H1 (cell line): ENCODE data around the gene RAB44. TPM values are rescaled to one million over a fixed set of nuclear protein-coding genes. Genes with fewer than 3 reads are reported as not detected.

Experiments
- CTCF ChIA-PET: fragments of 300-600 bp; sonication (Branson Sonifier 250); formaldehyde crosslinking; loops from one replicate; lab custom pipeline; 2021; ENCODE audit not compliant: partially characterized antibody; lab: Charles Lee
- POLR2A ChIA-PET: fragments of 300-600 bp; sonication (Branson Sonifier 250); formaldehyde crosslinking; loops from one replicate; lab custom pipeline; 2021; ENCODE audit warnings: inconsistent platforms; ENCODE audit not compliant: partially characterized antibody; lab: Charles Lee
- DNase-seq, 2 experiments: peaks; one replicate each; pipeline versions ENCODE4 v3.0.0 to v3.0.0-alpha.2; 2010 to 2022; ENCODE audit warnings: low spot score in 2 of 2, low read depth in 1 of 2, mixed read lengths in 1 of 2
- FAIRE-seq: peaks from 2 replicates; lab custom pipeline; 2011; peaks lifted over from hg19 to GRCh38; lab: Jason Lieb, UNC
- H2AFZ ChIP-seq: 2 replicates; pipeline ENCODE4 v1.8.1; 2012; ENCODE audit warnings: low read length, inconsistent platforms
- H2AK5ac ChIP-seq: 2 replicates; pipeline ENCODE4 v1.6.1; 2013; ENCODE audit warnings: low read depth, low read length
- H2BK120ac ChIP-seq: replicated peaks from 2 replicates; pipeline ENCODE3; 2013; ENCODE audit warnings: low read depth, low read length, inconsistent platforms
- H2BK12ac ChIP-seq: 2 replicates; pipeline ENCODE4 v1.6.1; 2013; ENCODE audit warnings: low read depth, low read length
- H2BK15ac ChIP-seq: 2 replicates; pipeline ENCODE4 v1.6.1; 2013; ENCODE audit warnings: low read length
- H2BK20ac ChIP-seq: 2 replicates; pipeline ENCODE4 v1.6.1; 2013; ENCODE audit warnings: low read length
- H2BK5ac ChIP-seq: 2 replicates; pipeline ENCODE4 v1.6.1; 2013; ENCODE audit warnings: low read depth, low read length
- H3K14ac ChIP-seq: 2 replicates; pipeline ENCODE4 v1.6.1; 2013; ENCODE audit warnings: inconsistent platforms; ENCODE audit not compliant: insufficient read length
- H3K18ac ChIP-seq: 2 replicates; pipeline ENCODE4 v1.6.1; 2013; ENCODE audit warnings: low read length; ENCODE audit errors: extremely low read depth
- H3K23ac ChIP-seq: 2 replicates; pipeline ENCODE4 v1.6.1; 2013; ENCODE audit warnings: inconsistent platforms; ENCODE audit not compliant: insufficient read length
- H3K23me2 ChIP-seq: 2 replicates; pipeline ENCODE4 v1.6.1; 2013; ENCODE audit warnings: low read depth, low read length
- H3K27ac ChIP-seq: 2 replicates; pipeline ENCODE4 v1.6.1; 2011; ENCODE audit warnings: low read depth, low read length, inconsistent platforms
- H3K27me3 ChIP-seq, 4 experiments: replicated peaks in 1 of 4; 1 replicate in 1 of 4; 2 replicates in 3 of 4; pipeline versions ENCODE4 v1.6.1 to v1.8.1; 2011 to 2013; ENCODE audit warnings: low read length in 3 of 4, mild to moderate bottlenecking in 3 of 4, inconsistent platforms in 2 of 4, mixed read lengths in 2 of 4, moderate library complexity in 1 of 4; ENCODE audit not compliant: control insufficient read depth in 3 of 4, insufficient read depth in 3 of 4; ENCODE audit errors: extremely low read depth in 1 of 4
- H3K36me3 ChIP-seq, 4 experiments: 2 replicates each; pipeline versions ENCODE4 v1.6.1 to v1.8.1; 2011 to 2013; ENCODE audit warnings: mild to moderate bottlenecking in 4 of 4, low read length in 3 of 4, moderate library complexity in 2 of 4, control low read depth in 1 of 4, inconsistent platforms in 1 of 4; ENCODE audit not compliant: insufficient read depth in 4 of 4, control insufficient read depth in 2 of 4
- H3K4ac ChIP-seq: replicated peaks from 2 replicates; pipeline ENCODE3; 2013; ENCODE audit warnings: low read length, low read depth, mixed read lengths, inconsistent platforms; ENCODE audit not compliant: insufficient read length
- H3K4me1 ChIP-seq, 4 experiments: replicated peaks in 1 of 4; 1 replicate in 1 of 4; 2 replicates in 3 of 4; pipeline versions ENCODE4 v1.6.1 to v1.8.1; 2011 to 2013; ENCODE audit warnings: low read length in 3 of 4, inconsistent platforms in 2 of 4, mixed read lengths in 1 of 4; ENCODE audit not compliant: insufficient read depth in 4 of 4, control insufficient read depth in 3 of 4
- H3K4me2 ChIP-seq, 2 experiments: 2 replicates each; pipeline versions ENCODE4 v1.6.1 to v1.8.1; 2011 to 2013; ENCODE audit warnings: low read depth in 2 of 2, low read length in 2 of 2, control low read depth in 1 of 2, inconsistent platforms in 1 of 2, mild to moderate bottlenecking in 1 of 2; ENCODE audit not compliant: insufficient read depth in 1 of 2
- H3K4me3 ChIP-seq, 4 experiments: fragments of 200-600, 300-600 bp in 1 of 4; sonication (generic), shearing (Covaris generic), sonication (Bioruptor Twin) in 1 of 4; 2 replicates each; pipeline versions ENCODE4 v1.5.1 to v1.8.1; 2011 to 2016; ENCODE audit warnings: low read length in 4 of 4, low read depth in 3 of 4, control low read depth in 2 of 4, inconsistent platforms in 2 of 4, mild to moderate bottlenecking in 2 of 4, mixed read lengths in 1 of 4, moderate library complexity in 1 of 4; ENCODE audit not compliant: insufficient read depth in 2 of 4; ENCODE audit errors: extremely low read depth in 1 of 4
- H3K56ac ChIP-seq: replicated peaks from 2 replicates; pipeline ENCODE3; 2013; ENCODE audit warnings: low read depth, mild to moderate bottlenecking, mixed read lengths, low read length, inconsistent platforms; ENCODE audit not compliant: insufficient read length
- H3K79me1 ChIP-seq: 2 replicates; pipeline ENCODE4 v1.6.1; 2013; ENCODE audit warnings: low read depth, low read length, control low read depth
- H3K79me2 ChIP-seq, 2 experiments: 2 replicates each; pipeline versions ENCODE4 v1.6.1 to v1.8.1; 2012 to 2013; ENCODE audit warnings: low read length in 2 of 2, mild to moderate bottlenecking in 2 of 2, inconsistent platforms in 1 of 2; ENCODE audit not compliant: insufficient read depth in 2 of 2, control insufficient read depth in 1 of 2
- H3K9ac ChIP-seq, 4 experiments: replicated peaks in 1 of 4; 1 replicate in 1 of 4; 2 replicates in 3 of 4; pipeline versions ENCODE4 v1.6.1 to v1.8.1; 2011 to 2013; ENCODE audit warnings: low read depth in 3 of 4, low read length in 3 of 4, control low read depth in 2 of 4, mild to moderate bottlenecking in 2 of 4, moderate library complexity in 2 of 4, inconsistent platforms in 1 of 4; ENCODE audit errors: extremely low read depth in 1 of 4
- H3K9me3 ChIP-seq, 2 experiments: 2 replicates each; pipeline versions ENCODE4 v1.6.1 to v1.8.1; 2012 to 2013; ENCODE audit warnings: mild to moderate bottlenecking in 2 of 2, moderate library complexity in 2 of 2, control low read depth in 1 of 2, inconsistent platforms in 1 of 2, low read depth in 1 of 2, low read length in 1 of 2, mixed read lengths in 1 of 2; ENCODE audit not compliant: insufficient read depth in 2 of 2
- H4K20me1 ChIP-seq, 2 experiments: replicated peaks in 1 of 2; 2 replicates each; pipeline versions ENCODE3 to v1.8.1; 2011 to 2013; ENCODE audit warnings: inconsistent platforms in 2 of 2, low read length in 2 of 2, mild to moderate bottlenecking in 1 of 2; ENCODE audit not compliant: insufficient read depth in 2 of 2, control insufficient read depth in 1 of 2
- H4K5ac ChIP-seq: 2 replicates; pipeline ENCODE4 v1.6.1; 2013; ENCODE audit warnings: low read length, low read depth, mixed read lengths, inconsistent platforms; ENCODE audit not compliant: insufficient read length
- H4K8ac ChIP-seq: 2 replicates; pipeline ENCODE4 v1.8.0; 2013; ENCODE audit warnings: mild to moderate bottlenecking, moderate library complexity, low read length, inconsistent platforms; ENCODE audit not compliant: insufficient read depth; ENCODE audit errors: extremely low read depth
- H4K91ac ChIP-seq: replicated peaks from 2 replicates; pipeline ENCODE3; 2013; ENCODE audit warnings: low read length, mixed read lengths, inconsistent platforms; ENCODE audit not compliant: insufficient read length
- BACH1 ChIP-seq: IDR thresholded peaks from 2 replicates; pipeline ENCODE4 v1.6.1; 2012; ENCODE audit warnings: low read length, improper control_type of control experiment
- CBX5 ChIP-seq: fragments of 300-800, 300-1000 bp; sonication (generic); IDR thresholded peaks from 2 replicates; pipeline ENCODE4 v1.7.1; 2016; ENCODE audit warnings: antibody characterized with exemption, low read length, low read depth
- CEBPB ChIP-seq: IDR thresholded peaks from 2 replicates; pipeline ENCODE4 v1.6.1; 2012; ENCODE audit warnings: low read depth, low read length
- EZH2 ChIP-seq: fragments of 200-600 bp; sonication (generic); IDR thresholded peaks from 2 replicates; pipeline ENCODE4 v1.7.1; 2012; ENCODE audit warnings: low read depth, mild to moderate bottlenecking, moderate library complexity, low read length, inconsistent platforms; ENCODE audit not compliant: severe bottlenecking
- JUN ChIP-seq: IDR thresholded peaks from 2 replicates; pipeline ENCODE4 v1.6.1; 2011; ENCODE audit warnings: low read depth, mild to moderate bottlenecking, improper control_type of control experiment, low read length
- SP1 ChIP-seq: IDR thresholded peaks from 2 replicates; pipeline ENCODE4 v1.6.1; 2011; ENCODE audit warnings: low read depth, low read length
- WGBS, 2 experiments: shearing (Covaris generic) in 1 of 2; methylation state at CpG; one replicate each; pipeline versions ENCODE4 v1.1.6 to v1.1.7; 2013 to 2015; ENCODE audit warnings: low lambda C conversion rate in 2 of 2, mixed read lengths in 2 of 2, inconsistent platforms in 1 of 2, low coverage in 1 of 2, missing lambda C conversion rate in 1 of 2; ENCODE audit not compliant: insufficient replicate concordance in 2 of 2, insufficient coverage in 1 of 2, insufficient read length in 1 of 2; ENCODE audit errors: extremely low coverage in 1 of 2, missing lambda C conversion rate in 1 of 2; 5-methylcytosine and 5-hydroxymethylcytosine counted together
- polyA plus RNA-seq, 7 experiments: library from polyadenylated mRNA; depleted of rRNA in 3 of 7; stranded (reverse) in 5 of 7; unstranded in 2 of 7; fragments of >200 nt in 5 of 7; fragments of 200-250 nt in 2 of 7; gene quantifications; 1 replicate in 5 of 7; 2 replicates in 1 of 7; 4 replicates in 1 of 7; pipeline versions ENCODE4 v1.2.1 to v1.2.3, GENCODE V29; 2011 to 2013; ENCODE audit warnings: missing spikeins in 2 of 7, mixed read lengths in 2 of 7
- total RNA-seq: library from RNA; stranded (reverse); fragmentation: NEBNext Ultra II Directional; extraction: Animal tissue kit (Norgen Biotek cat#: 25700); gene quantifications from 2 replicates; pipeline ENCODE4 v1.2.1, GENCODE V29; 2021

The RAB44 gene
- total and polyA plus RNA-seq, 2 of the 8 experiments (the other 6 are each of a cell fraction or from before 2014, with no cell fraction given) = 0.02 TPM; not detected in 1

DNA sequence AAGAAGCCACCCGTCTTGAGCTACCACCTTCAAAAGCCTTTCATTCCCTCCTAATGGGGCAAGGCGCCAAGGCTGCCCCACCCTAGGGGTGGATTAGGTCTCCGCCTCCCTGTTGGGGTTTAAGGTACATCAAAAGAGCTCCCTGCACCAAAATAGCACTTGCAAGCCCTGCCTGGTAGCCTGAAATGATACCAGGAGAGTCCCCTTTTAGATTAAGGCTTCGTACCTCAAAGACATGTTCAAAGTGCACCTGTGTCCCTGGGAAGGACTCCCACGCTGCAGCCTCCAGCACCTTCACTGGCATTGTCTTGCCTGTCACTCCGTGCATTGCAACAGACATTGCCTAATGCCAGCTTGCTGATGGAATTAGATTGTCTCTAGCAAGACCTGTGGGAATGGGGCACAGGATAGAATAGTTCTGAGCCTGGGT lies 34.8 kb upstream of the RAB44 start:
- Histone ChIP-seq H4K8ac (no peak overlapping the region), H2BK12ac (peak overlapping the region; percentile 70; the same call in 1 of the 2 replicates), H3K79me1 (no peaks in the 10 kb centered on the region), H3K27me3 (peaks cover 0 to 4% (median 0%) of the 10 kb centered on the region in 4 experiments; a peak in 2 of 7 replicates), H3K36me3 (no peaks in the 10 kb centered on the region), H3K9me3 (no peaks in the 10 kb centered on the region), H3K27ac (no peak overlapping the region), H3K23me2 (peaks cover 7% of the 10 kb centered on the region; the same call in 1 of the 2 replicates), H3K4ac (no peak overlapping the region), H2BK5ac (no peak overlapping the region), H3K18ac (no peak overlapping the region), H3K23ac (no peak overlapping the region), H2BK120ac (no peak overlapping the region), H4K5ac (no peak overlapping the region), H3K4me1 (peaks cover 7 to 27% (median 17%) of the 10 kb centered on the region in 4 experiments), H2AFZ (no peak overlapping the region), H2BK15ac (no peak overlapping the region; the same call in 1 of the 2 replicates), H2BK20ac (no peak overlapping the region), H3K14ac (no peak overlapping the region), H3K56ac (no peak overlapping the region), H3K79me2 (no peaks in the 10 kb centered on the region), H2AK5ac (no peak overlapping the region), H3K4me3 (no peak overlapping the region), H4K91ac (no peak overlapping the region), H3K4me2 (no peak overlapping the region), H3K9ac (no peak overlapping the region), H4K20me1 (peaks cover 0 to 2% of the 10 kb centered on the region in 2 experiments)
- 83% methylated on average over 6 of the region's 6 CpGs; no CpG with 5 or more reads in 1 of the 2 experiments for WGBS, 2 experiments
- CTCF ChIA-PET = interaction anchor here (0.6 to 2.3 kb wide), 11 partner anchors 10 to 239 kb away, joined by 3 to 9 read pairs (median 5); no protein-coding TSS in a partner anchor
- FAIRE-seq (no peak), DNase-seq (no peak)
- TF ChIP-seq SP1 = no peak
- TF ChIP-seq CBX5 = no peak
- TF ChIP-seq BACH1 = no peak
- TF ChIP-seq CEBPB = no peak
- TF ChIP-seq EZH2 = no peak
- no peak for TF ChIP-seq JUN
- POLR2A ChIA-PET = interaction anchor here (0.6 to 8.6 kb wide), 4 partner anchors 14 to 68 kb away, joined by 3 to 109 read pairs (median 4); partner anchors contain the start of gene CDKN1A
